GM18499 (cell line): ENCODE data around the gene PTPN2.

Experiments
- ATAC-seq: cut with Tn5 transposase; IDR thresholded peaks from one replicate; pipeline ENCODE4 v1.9.1; 2021; ENCODE audit warnings: moderate number of reproducible peaks; ENCODE audit not compliant: insufficient read depth, unreplicated experiment

The PTPN2 gene

DNA sequence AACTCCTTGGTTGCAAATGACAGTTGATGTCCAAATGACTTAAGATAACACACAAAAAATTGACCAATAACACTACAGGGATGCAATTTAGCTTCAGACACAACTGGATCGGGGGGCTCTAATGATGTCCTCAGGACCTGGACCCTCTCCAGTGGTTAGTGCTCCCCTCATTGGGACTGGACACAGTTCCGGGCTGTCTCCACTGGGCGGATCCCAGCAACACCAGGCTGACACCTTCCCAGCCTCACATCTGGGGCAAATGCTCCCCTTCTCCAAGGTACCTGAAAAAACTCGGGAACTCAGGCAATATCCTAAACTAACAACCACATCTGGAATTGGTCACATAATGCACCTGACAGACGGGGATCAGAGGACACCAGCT, 132.5 kb downstream of the PTPN2 start:
- no peak for ATAC-seq

DNA sequence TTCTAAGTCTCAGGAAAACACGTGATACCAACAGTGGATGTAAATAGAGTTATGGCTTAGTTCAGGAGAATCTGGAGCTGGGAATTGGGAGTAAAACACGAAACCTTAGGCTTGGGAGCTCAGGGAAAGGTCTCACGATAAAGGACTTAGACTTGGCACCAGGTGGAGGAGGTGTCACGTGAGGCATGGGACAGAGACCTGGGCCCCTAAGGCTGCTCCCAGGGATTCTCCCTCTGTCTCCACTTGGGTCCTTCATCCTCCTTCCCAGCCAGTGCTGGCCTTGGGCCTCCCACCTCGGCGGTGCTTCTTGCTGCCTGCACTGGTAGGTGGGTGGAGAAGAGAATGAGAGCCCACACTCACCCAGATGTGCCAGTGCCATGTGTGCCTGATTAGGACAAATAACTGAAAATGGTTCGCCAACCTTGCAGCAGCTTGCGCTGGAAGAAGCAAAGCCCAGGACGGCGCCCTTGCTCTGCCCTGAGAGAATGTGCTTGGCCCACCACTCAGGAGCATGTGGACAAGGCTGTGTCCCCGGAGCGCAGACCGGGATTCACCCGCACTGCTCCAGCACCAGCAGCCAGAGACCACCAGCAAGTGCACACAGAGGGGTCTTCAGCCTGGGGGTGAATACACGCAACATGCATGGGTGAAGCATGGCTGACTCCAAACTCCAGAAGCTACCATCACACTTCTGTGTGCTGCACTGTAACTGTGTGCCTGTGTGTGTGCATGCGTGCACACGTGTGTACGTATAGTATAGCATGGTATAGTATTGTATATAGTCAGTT, 133.1 kb downstream of the PTPN2 start:
- no peak for ATAC-seq

DNA sequence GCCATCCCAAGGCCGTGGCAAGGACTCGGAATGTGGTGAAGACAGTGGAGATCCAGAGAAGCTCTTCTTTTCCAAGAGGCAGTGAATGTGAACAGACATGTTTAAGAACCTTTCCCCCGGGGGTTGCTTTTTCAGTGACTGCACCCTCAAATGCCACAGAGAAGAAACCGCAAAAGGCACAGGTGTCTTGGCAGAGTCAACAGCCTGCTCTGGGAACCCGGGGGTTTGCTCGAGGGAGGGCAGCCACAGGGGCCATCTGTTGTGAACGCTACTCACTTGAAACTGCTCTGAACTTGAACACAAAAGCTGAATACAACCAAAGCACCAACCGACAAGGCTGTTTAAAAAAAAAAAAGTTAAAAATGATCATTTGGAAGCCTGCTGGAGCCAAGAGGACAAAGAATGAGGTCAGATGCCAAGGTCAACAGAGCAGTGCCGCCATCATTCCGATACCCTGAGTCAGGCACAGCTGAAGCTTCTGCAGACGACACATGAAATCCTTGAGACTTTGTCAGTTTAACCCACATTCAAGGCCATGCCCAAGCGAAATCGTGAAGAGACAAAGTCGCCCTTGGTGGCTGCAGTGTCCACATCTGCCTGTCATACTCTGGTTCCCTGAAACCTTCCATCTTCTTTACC, 133.8 kb downstream of the PTPN2 start:
- no peak for ATAC-seq

DNA sequence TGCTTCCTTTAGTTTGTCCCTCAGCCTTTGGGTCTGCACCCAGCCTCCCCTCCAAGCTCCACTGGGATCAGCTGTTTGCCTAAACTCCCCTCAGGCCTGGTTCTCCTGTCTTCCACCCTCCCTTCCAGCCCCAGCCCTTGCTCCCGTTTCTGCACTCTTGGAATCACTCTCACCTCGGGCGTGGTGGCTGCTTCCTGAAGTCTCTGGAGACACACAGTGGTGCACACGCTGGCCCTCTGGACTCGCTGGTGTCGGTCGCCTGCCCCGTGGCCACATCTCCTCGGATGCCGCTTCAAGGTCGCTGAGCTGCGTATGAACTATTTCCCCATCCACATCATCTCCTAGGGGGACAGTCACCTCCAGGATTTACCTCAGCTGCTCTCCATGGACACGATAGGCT, 134.9 kb downstream of the PTPN2 start:
- no peak for ATAC-seq

DNA sequence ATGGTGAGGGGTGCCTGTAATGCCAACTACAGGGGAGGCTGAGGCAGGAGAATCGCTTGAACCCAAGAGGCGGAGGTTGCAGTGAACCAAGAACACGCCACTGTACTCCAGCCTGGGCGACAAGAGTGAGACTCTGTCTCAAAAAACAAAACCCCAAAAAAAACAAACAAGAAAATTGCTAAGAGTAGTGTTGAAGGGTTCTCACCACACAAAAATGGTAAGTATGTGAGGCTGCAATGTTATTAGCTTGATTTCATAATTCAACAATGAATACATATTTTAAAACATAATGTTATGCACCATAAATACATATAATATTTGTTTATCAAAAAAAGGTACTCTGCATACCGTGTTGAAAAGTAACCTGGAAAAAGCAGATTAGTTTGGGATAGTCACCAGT, 135.4 kb downstream of the PTPN2 start:
- no peak for ATAC-seq

DNA sequence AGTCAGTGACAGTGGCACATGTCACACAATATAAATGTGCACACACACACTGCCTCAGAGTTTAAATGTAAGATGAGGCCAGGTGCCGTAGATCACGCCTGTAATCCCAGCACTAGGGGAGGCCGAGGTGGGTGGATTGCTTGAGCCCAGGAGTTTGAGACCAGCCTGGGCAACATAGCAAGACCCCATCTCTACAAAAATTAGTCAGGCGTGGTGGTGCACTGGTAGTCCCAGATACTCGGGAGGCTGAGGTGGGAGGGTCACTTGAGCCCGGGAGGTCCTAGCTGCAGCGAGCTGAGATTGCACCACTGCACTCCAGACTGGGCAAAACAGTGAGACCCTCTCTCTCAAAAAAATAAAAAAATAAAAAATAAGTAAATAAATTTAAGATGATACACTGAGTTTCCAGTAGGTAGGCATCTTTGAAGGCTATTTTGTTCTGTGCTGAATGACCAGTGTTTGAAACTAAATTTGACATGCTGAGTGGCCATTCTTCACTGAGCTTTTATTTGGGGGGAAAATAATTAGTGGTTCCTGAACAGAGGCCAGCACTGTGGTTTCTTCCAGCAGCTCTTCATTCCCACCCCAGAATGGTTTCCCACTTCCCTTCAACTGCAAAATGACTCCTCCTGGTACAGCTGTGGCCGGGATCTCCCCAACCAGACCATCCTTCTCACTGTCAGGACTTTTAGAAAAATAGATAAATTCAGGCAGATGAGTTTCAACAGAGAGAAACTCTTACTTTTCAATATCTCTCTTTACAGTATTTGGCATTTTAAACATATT, 136.3 kb downstream of the PTPN2 start:
- no peak for ATAC-seq

DNA sequence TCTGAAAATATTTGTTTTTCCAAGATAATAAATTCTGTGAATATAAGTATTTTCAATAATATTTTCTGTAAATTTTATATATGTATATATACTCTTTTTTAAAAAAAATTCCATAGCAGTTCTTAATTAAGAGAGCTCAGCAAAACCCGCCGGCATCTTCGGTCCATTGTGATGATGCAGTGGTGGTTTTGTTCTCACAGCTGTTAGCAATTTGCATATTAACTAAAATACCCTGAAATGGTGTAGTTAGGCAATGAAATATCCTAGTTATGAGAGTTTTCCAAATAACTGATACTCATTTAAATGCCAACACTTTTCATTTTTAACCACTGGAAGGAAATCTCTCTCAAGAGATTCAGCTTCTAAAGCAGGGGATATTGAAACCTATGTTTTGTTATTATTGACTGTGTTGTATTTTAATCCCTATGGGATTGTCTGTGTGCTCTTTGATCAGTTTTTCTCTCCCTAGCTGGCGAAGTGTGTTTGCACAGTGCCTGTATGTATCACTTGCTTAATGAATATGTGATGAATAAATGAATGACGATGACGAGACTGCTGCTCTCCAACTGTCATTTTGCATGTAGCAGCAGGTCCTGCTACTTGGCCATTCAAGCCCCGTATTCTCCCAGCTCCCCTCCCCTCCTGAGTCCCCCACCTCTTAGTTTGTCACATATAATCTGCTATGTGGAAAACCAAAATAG, 138.8 kb downstream of the PTPN2 start:
- no peak for ATAC-seq

DNA sequence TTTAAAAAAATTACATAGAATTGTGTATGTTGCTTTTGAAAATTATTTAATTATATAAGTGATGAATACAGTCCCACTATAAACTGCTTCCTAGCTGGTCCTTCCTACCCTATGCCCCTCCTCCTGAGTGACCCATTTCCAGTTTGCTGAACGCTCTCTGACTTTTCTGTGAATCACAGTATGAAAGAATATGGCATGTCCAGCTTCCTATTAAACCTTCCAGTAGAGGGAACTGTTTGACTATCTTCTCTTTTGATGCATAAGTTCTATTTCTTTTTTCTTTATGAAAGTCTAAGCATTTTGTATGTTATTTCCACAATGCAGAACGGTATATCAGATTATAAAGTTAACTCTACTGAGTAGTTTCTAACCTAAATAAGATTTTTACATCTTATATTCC, 139.9 kb downstream of the PTPN2 start:
- ATAC-seq, result no peak

DNA sequence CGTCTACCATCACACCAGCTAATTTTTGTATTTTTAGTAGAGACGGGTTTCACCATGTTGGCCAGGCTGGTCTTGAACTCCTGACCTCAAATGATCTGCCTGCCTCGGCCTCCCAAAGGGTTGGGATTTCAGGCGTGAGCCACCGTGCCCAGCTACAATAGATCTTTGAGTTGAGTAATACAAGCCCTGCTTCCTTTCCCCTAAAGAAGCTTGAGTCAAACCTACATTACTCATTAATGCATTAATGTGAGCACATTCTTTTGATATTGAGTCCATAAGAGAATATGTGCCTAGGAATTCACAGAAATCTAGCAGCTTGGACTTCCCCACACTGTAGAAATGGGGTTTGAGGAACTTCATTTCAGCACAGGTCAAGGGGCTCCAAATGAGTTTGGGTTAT, 141.6 kb downstream of the PTPN2 start:
- ATAC-seq, result no peak
